Measurements from ENCODE around the gene OLA1.

- TF ChIP-seq, protein P1, sequence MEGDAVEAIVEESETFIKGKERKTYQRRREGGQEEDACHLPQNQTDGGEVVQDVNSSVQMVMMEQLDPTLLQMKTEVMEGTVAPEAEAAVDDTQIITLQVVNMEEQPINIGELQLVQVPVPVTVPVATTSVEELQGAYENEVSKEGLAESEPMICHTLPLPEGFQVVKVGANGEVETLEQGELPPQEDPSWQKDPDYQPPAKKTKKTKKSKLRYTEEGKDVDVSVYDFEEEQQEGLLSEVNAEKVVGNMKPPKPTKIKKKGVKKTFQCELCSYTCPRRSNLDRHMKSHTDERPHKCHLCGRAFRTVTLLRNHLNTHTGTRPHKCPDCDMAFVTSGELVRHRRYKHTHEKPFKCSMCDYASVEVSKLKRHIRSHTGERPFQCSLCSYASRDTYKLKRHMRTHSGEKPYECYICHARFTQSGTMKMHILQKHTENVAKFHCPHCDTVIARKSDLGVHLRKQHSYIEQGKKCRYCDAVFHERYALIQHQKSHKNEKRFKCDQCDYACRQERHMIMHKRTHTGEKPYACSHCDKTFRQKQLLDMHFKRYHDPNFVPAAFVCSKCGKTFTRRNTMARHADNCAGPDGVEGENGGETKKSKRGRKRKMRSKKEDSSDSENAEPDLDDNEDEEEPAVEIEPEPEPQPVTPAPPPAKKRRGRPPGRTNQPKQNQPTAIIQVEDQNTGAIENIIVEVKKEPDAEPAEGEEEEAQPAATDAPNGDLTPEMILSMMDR (IDR thresholded peaks at IDR 0.05; ENCODE audit: insufficient read depth, low read length, poor library complexity, severe bottlenecking): no peak
- no peak for TF ChIP-seq EZH2phosphoT487 (conservative IDR thresholded peaks at IDR 0.05; ENCODE audit: low read length)
Observed at GRCh38 chr2:174121175-174121574, 127.2 kb downstream of the OLA1 start.
